HUDEP-2 (cell line): ENCODE data around the gene MTSS2.
A peak's percentile ranks its signal among the peaks of the same experiment; 100 is the strongest.
"Not testable (repeated sequence)": the region's sequence is repeated elsewhere in the genome, so short reads cannot be mapped to it uniquely, and the experiment has no call there.

Experiments used
- DNase-seq, 76 experiments: peaks; one replicate each; lab custom pipeline; 2025; ENCODE audit not compliant: unreplicated experiment in 76 of 76; lab: John Stamatoyannopoulos, UW

MTSS2 gene

GRCh38 chr16:70676675-70677498, 9.0 kb downstream of the MTSS2 start:
- no peak for DNase-seq

- no peak for DNase-seq
These were observed 9.9 kb downstream of the MTSS2 start for GRCh38 chr16:70675851-70676513.

- DNase-seq, result no peak
These were observed 11.4 kb downstream of the MTSS2 start for GRCh38 chr16:70674221-70675014.

GRCh38 chr16:70670938-70671337, 14.9 kb downstream of the MTSS2 start:
- DNase-seq, result not testable (repeated sequence)

- no peak for DNase-seq
These were observed 15.7 kb downstream of the MTSS2 start for GRCh38 chr16:70670175-70670574.

- DNase-seq, result no peak
These were observed 19.8 kb downstream of the MTSS2 start for GRCh38 chr16:70665806-70666735.

- DNase-seq, result no peak
These were observed 20.6 kb downstream of the MTSS2 start for GRCh38 chr16:70665113-70665694.

GRCh38 chr16:70664325-70665112, 21.3 kb downstream of the MTSS2 start:
- no peak for DNase-seq

- no peak for DNase-seq
These were observed 22.1 kb downstream of the MTSS2 start for GRCh38 chr16:70663524-70664324.

GRCh38 chr16:70662991-70663523, 22.8 kb downstream of the MTSS2 start:
- no peak for DNase-seq

- DNase-seq, result peak in 2 of 76 experiments; percentile 4 to 15
These were observed 23.8 kb downstream of the MTSS2 start for GRCh38 chr16:70661918-70662641.

- DNase-seq, result no peak
These were observed 24.3 kb downstream of the MTSS2 start for GRCh38 chr16:70661534-70661917.

- DNase-seq, result no peak
These were observed 25.0 kb downstream of the MTSS2 start for GRCh38 chr16:70660672-70661350.

- DNase-seq, result no peak
These were observed 25.7 kb downstream of the MTSS2 start for GRCh38 chr16:70659953-70660671.

GRCh38 chr16:70659546-70659945, 26.3 kb downstream of the MTSS2 start:
- DNase-seq, result no peak

GRCh38 chr16:70658921-70659320, 26.9 kb downstream of the MTSS2 start:
- no peak for DNase-seq
